Measurements from ENCODE around the gene ARHGAP19.

DNA sequence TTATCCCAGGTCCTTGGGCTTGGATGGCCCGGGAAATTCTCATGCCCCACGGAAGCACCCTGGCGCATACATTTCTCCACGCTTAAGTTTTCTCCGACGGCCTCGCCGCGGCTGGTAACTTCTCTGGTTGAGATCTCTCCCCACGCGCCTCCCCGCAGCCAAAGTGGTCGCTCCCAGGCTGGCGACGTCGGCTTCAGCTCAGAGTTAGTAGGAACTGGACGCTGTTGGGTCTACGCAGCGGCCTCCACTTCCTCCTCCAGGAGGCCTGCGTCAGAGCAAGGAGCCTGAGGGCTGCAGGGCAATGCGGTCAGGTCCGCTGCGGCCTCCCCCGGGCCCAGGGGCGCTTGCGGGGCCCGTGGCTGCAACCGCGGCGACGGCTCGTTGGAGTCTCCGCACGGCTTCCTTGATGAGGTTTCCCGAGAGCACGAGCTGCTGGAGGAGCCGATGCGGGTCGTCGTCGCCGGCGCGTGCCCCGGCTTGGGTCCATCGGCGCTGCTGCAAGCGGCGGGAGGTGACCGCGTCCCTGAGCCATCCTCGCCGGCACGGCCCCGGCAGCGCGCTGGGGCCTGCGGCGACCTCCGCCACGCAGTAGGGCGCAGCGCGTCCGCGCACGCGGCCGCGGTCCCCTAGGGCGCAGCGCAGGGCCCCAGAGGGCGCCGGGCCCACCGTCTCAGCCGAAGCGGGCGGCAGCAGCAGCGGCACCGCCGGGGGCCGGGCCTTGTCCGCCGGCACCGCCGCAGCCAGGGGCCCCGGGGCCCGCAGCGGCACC, 41.3 kb upstream of the ARHGAP19 start:
- TF ChIP-seq, protein P1, sequence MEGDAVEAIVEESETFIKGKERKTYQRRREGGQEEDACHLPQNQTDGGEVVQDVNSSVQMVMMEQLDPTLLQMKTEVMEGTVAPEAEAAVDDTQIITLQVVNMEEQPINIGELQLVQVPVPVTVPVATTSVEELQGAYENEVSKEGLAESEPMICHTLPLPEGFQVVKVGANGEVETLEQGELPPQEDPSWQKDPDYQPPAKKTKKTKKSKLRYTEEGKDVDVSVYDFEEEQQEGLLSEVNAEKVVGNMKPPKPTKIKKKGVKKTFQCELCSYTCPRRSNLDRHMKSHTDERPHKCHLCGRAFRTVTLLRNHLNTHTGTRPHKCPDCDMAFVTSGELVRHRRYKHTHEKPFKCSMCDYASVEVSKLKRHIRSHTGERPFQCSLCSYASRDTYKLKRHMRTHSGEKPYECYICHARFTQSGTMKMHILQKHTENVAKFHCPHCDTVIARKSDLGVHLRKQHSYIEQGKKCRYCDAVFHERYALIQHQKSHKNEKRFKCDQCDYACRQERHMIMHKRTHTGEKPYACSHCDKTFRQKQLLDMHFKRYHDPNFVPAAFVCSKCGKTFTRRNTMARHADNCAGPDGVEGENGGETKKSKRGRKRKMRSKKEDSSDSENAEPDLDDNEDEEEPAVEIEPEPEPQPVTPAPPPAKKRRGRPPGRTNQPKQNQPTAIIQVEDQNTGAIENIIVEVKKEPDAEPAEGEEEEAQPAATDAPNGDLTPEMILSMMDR (conservative IDR thresholded peaks at IDR 0.05) = no peak
- no peak for TF ChIP-seq EZH2 (IDR thresholded peaks at IDR 0.05; ENCODE audit: low read depth)
